HG03460 (cell line): ENCODE results near the gene NREP.
A peak's percentile ranks its signal among the peaks of the same experiment; 100 is the strongest.
"Not testable (repeated sequence)": the region's sequence is repeated elsewhere in the genome, so short reads cannot be mapped to it uniquely, and the experiment has no call there.

Experiments
- ATAC-seq: cut with Tn5 transposase; IDR thresholded peaks from one replicate; pipeline ENCODE4 v1.9.1; 2021; ENCODE audit not compliant: unreplicated experiment

NREP gene

DNA sequence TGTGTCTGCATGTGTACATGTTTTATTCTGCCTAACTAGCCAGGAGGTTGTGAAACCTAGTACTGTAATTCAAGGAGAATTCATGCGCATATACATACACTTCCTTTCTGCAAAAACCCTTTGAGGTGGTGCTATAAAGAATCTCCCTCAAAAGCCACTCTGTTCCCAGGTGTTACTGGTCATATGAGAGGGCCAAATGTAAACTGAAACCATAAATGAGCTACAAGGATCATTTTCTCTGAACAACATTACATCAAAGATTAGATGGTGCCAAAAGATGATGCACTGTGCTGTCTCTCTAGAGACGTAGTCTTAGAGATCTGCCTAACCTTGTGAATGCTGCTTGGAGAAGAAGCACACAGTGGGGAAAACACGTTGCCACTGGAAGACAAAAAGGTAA is 15.7 kb downstream of the NREP start:
- peak; percentile 44 for ATAC-seq

DNA sequence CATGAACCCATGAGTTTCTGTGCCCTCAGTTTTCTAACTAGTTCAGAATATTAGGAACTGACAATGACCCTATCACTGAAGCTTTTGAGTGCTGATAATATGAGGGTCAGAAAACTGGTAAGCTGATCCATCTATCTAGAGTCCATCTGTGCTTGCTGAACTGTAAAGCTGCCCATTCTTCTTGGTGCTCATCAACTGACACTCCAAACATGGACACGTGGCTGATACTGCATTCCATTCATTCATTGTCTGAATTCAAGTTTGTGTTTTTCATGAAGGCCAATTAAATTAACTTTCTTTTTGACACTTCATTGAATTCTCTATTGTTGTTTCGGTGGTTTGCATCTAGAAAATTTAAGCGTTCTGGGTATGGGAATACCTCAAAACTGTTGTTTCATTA is 17.6 kb downstream of the NREP start:
- ATAC-seq, result no peak

DNA sequence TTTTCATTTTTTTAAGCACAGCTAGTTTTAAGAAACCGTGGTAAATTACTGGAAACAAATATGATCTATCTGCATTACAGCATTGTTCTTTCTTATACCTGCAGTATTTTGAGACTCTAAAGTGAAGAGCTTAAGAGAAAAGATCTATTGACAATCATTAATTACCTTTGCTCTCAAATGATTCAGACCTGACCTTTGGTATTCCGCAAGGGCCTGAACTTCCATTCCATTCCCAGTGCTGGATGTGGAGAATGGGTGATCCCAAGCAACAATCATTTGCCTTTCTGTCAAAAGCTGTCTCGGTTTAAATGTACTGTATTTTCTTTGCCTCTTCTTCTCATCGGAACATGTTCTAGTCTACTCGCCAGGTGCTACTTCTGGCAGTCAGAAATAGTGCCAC is 18.9 kb downstream of the NREP start:
- no peak for ATAC-seq

DNA sequence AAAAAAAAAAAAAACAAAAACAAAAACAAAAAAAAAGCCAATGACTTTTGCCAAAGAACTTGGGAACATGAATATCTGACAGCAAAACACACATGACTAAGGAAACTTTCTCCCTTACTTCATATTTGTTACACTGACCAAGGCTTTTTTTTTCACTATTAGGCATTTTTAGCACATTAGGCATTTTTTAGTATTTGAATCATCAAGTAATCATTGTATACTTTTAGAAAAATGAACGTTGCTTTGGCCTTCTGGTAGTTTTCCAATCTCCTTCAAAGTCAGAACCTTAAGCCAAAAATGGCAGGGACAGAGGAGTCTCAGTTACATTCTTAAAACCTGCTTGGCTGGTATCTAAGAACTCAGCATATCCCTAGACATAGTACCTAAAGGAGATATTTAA is 19.3 kb downstream of the NREP start:
- no peak for ATAC-seq

DNA sequence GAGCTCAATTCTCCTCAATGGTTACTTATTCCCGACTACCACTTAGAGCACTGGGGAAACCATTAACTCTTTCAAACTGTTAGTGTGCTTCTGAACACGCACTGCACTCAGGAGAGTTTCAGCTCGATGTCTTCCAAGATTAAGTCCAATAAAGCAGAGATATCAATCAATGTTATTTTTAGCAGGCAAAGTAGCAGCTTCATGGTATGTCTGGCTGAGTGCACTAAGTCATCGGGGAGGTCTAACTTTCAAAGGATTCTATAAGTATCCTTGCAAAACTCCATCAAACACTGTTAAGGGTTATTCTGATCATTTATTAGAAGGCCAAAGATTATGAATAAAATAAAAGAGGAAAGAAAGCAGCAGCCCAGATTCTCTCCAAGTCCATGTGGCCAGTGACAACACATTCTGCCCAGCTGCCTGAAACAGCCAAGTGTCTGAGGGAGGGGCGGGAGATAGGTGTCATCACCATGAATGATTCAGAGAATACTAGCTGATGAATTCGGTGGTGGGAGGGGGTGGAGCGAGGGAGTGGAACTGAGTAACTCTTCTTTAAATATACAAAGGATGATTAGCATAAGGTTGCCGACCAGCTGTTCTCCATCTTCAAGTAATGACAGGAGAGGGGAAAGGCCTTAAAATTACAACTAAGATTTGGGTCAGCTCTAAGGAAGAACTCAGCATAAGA is 21.3 kb downstream of the NREP start:
- ATAC-seq, result no peak

DNA sequence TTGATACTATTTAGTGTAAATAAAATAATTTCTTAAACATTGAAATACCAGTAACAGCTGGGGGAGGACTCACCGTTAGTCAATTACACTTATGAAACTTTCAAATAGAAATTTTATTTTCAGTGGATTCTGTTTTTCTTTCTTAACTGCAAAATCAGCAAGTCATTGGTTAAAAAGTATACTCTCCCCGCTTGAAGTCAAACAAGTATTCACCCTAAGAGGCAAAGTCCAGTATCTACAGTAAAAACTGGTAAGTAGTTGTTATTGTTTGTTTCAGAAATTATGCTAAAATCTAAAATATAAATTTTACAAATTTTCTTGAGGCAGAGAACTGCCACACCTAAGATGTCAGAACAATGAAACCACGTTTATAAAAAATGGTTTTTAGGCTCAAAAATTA is 22.4 kb downstream of the NREP start:
- no peak for ATAC-seq

DNA sequence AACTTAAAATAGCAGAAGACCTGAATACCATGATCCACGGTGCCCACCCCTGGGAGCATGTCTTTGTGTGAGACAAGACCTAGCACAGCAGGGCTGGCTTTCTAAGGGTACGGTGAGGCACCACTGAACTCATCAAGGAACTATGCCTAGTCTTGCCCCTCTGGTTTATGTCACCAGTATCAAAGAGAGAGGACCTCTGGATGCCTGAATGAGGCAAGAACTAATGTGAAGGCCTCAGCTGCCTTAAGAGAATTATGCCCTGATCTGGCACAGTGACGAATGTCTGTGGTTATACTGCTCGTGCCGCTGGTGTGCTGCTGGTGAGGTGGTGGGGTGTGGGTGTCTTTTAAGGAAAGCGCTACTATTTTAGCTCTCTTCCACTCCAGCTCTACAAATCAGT is 23.0 kb downstream of the NREP start:
- no peak for ATAC-seq

DNA sequence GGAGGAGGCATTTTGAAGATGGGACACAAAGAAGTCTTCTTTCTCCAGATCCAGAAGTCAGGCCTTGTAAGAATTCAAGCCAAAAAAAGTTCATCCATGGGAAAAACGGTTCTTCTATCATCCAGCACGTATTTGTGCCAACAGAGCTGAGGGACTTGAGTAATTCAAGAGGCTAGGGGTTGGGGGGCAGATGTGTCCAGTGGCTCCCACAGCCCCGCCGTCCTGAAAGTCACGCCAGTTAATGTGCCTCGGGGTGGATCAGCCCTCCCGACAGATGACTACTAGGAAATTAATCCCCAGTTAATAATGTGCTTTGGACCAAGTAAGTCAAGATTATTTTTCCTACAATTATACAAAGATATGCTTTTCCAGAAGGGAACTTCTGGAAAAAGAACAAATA is 23.4 kb downstream of the NREP start:
- no peak for ATAC-seq

DNA sequence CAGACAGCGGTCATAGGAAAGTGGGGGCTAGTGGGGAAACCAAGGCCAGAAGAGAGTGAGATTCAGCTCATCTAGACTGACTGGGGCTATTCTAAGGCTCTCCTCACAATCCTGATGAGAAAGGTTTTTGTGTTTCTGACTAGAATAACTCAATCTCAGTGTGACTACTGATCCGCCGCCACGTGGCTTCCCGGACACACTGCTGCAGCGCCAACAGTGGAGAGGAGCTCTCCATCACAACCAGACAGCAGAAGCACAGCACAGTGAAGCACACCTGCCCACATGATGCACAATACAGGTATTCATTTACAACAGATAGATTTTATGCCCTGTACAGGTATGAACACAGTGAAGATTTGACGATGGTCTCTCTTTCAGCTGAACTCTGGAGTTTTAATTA is 25.4 kb downstream of the NREP start:
- ATAC-seq, result no peak

DNA sequence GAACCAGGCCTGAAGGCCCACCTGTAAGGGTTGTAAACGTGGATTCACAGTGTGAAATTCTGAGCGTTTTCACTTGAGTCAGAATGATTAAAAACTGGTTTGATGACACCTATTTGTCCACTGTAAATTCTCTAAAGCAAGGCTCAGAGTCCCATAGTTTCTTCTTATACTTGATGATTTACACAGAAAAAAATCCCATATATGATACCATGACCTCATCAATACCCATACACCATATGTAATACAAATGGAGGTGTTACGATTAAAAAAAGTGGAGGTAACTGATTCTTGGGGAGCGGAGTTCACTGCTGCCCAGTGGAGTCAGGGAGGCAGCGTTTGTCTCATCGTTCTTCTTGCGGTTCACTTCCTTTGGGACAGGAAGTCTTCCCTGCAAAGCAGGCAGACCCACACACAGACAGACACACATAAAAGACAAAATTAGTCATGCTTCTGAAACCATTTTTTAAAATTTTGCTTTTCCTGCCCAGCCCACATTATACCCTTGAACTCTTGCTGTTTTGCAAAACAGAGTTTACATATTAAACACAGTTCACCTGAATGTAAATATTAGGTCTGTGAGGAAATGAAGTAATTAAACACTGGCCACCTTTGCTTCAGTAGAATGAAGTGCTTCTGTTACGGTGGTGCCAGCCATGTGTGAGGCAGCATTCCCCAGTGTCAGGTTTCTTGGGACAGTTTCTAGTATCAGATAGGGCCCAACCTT is 26.2 kb downstream of the NREP start:
- ATAC-seq, result peak; percentile 57

DNA sequence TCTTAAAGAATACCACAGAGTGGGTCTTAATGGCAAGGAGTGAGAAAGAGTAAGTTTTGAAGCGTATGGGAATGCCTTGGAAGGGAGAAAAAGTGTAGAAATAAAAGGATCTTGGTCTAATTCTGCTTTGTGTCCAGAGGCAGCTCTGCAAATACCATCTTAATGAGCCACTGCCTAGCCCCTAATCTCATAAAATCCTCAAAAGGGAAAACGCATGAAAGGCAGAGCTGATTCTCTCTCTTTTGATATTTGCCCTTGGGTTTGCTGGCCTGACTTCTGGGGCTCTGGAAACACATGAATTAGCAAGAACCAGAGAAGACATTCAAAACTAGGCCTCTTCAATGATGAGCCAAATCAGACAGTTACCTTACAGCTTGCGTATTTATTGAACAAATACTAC is 28.1 kb downstream of the NREP start:
- no peak for ATAC-seq

DNA sequence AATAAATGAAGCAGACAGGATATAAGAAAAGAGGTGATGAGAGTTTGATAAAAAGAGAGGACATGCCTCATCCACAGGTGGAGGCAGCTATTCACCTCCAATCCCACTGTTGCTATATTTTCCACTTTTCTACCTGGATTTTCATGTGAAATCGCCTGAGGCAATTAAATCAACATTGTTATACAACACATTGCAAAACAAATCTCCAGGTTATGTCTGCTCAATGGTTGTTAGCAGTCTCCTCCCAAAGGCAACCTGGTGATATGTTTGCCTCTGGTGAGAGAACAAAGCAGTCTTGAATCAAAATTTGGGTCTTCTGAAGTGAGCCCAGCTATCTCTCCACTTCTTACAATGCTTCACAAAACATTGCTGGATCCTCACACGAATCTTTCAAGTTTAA is 30.0 kb downstream of the NREP start:
- no peak for ATAC-seq

DNA sequence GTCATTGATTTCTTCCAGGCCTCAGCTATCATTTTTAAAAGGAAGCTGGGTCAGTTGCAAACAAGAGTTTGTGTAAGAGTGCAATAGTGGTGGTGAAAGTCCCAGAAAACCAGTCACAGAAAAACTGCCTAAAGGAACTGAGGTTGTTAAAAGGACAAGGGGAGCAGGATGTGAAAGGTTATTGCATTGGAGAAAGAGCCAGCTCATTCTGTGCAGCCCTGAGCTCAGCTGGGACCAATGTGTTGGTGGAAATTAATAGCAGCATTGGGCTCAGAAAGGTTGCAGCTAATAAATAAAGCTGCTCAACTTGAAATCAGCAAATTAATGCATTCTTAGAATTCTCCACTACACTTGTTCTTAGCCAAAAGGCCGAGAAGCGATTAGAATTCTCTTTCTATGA is 34.9 kb downstream of the NREP start:
- ATAC-seq, result no peak

DNA sequence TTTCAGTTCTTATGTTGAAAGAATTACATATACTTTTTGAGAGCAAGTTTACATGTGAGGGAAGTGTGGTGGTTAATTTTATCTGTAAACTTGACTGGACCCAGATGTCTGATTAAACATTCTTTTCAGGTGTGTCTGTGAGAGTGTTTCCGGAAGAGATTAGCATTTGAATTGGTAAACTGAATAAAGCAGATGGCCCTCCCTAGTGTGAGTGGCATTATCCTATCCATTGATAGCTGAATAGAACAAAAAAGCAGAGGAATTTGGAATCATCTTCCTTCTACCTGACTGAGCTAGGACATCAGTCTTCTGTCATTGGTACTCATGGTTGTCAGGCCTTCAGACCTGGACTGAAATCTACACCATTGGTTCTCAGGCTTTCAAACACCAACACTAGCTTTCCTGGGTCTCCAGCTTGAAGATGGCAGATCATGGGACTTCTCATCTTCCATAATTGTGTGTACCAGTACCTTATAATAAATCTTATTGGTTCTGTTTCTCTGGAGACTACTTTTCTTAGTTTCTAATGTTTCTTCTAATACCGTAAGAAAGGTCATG is 36.6 kb downstream of the NREP start:
- ATAC-seq, result no peak

DNA sequence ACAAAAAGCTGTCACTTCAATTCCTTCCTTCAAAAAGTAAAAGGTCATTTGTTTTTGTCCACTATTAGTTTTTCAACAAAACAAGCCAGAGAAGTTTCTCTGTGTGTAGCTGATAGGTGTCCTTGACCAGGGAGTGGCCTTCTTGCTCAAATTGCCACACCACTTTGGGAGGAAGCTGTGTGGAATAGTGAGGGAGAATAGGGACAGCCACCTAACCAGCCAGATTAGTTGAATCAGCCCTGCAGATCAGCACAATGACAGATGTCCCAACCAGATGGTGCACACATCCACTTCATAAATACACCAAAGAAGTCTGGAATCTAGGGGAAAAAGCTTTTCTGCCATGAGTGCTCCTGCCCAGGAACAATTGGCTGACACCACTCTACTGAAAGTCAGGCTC is 37.2 kb downstream of the NREP start:
- no peak for ATAC-seq

DNA sequence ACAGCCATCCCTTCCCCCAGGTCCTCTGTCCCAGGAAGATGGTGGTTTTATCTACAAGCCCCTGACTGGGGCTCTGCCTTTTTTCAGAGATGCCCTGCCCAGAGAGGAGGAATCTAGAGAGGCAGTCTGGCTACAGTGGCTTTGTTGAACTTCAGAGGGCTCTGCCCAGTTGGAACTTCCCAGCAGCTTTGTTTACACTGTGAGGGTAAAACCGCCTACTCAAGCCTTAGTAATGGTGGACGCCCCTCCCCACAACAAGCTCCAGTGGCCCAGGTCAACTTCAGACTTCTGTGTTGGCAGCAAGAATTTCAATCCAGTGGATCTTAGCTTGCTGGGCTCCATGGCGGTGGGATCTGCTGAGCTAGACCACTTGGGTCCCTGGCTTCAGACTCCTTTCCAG is 40.2 kb downstream of the NREP start:
- ATAC-seq, result not testable (repeated sequence)

DNA sequence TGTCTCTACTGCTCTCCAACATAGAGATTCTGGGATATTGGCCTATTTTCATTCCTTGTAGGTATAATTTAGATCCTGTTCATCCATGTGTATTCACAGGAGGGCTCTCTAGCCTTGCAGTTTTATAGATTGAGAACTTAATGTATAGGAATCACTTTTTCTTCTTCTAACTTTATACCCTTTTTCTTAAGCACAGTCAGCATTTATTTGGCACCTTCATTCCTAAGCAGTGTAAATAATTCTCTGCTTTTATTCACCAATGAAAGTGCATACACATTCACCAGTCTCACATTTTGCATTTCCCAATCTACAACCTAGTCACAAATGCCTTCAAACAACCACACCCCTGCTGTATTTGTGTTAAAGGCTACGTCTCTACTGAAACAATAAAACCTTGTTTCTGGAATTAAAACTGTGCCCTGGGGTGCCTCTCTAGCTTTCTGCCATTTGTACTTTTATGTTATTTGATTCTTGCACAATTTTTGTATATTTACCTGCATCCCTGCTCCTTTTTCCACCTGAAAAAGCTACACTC is 49.3 kb downstream of the NREP start:
- no peak for ATAC-seq

DNA sequence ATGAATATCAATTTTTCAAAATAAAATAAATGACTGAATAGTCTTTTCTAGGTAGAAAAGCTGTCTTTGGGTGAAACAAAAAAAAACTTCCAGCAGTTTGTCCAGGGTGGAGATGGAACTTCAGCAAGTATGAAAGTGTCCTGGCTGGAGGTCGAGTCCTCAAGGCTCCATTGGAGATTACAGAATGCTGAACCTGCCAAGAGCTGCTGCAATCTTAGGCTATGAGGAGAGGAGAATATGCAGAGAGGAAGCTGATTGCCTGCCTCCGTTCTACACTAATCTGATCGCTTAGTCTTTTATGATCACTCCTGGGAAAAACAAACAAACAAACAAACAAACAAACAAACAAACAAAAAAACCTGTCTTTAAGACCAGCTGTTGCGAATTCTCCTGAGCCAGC is 50.6 kb downstream of the NREP start:
- no peak for ATAC-seq

DNA sequence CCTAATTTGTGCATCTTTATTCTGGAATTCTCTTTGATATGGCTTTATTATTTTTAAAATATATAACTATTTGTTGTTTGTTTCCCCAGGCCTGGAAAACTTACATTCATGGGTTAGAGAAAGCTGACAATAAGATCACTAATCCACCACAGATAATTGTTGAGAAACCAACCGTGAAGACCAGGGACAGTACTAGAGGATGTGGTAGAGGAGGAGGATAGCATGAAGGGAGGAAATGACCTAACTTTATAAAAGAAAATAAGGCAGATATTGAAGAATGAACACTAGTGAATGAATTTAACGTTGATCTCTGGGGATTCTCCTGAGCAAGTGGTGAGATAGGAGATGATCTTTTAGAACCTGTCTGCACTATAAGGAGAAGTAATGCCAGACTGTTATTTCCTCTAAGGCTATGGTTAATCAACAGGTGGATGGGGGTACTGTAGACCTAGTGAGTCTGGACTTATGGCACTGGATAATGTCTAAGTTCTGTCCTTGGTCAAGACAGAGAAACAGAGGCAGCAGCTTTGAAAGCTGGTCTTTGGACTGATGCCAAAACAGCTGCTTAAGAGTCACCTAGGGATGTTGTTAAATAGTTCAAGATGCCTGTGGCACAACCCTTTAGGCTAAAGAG is 52.4 kb downstream of the NREP start:
- ATAC-seq, result no peak

DNA sequence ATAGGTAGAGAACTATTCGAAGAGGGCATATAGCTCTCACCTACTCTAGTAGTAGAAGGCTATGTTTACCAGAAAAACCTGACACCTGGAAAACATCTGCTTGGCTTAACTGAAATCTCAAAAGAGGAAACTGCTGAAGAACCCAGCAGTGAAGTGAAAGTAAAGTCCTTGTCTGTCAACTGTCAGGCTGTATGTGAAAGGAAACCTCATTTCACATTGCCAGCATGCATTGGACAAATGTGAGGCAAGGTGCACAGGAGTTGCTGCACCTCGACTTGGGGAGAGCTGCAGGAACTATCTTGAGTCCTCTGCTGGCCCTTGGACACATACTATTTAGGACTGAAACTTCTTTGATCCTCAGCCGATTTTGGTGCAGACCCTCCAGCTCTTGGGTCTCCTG is 53.3 kb downstream of the NREP start:
- peak; percentile 96 for ATAC-seq

DNA sequence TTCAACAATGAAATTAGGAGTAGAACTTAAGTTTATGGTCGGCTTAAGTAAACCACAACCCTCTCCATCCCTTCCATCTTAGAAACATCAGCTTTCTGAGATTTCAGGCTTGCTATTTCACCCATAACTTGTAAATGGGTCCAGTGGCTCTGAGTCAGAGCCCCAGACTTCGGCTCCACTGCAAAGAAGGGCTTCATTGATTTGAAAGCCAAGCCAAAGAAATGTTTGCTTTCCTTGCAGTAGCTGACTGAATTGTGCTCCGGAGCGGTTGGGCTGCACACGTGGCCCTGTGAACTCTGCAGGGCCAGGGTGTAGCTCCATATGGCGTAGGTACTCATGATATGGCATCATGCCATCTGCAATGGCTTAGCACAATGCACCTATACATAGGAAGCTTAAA is 57.0 kb downstream of the NREP start:
- ATAC-seq, result no peak

DNA sequence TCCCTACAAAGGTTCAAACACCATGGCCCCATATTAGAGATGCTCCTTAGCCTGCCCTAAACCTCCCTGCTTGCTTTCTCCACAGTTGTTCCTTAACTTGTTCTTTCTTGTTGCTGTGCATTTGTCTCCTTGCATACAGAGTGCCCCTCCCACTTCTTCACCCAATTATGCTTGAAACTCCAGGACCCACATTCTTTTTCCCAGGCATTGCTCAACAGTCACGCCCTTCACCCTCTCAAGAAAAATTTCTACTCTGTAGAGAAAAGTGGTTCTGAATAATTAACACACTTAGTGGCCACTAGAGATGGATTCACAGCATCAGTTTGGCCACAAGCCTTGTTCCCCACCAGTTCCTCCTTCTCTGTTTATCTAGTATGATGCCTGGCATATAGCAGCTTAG is 57.7 kb downstream of the NREP start:
- ATAC-seq, result no peak
